ENCODE measurements around the gene CXCL14. TPM values are rescaled to one million over a fixed set of nuclear protein-coding genes. Genes with fewer than 3 reads are reported as not detected.

The CXCL14 gene
- total and polyA plus RNA-seq, 2 of the 4 experiments (the other 2 are of a cell fraction), result not detected

- Histone ChIP-seq H2AK5ac (ENCODE audit: low read depth, low read length) (no peak overlapping the region), H3K4ac (ENCODE audit: low read depth, low read length) (no peak overlapping the region), H4K20me1 (ENCODE audit: insufficient read depth, low read length) (no peaks in the 10 kb centered on the region), H3K79me1 (ENCODE audit: low read depth in 1 of 2, low read length in 2 of 2) (no peaks in the 10 kb centered on the region), H3K27me3 (ENCODE audit: control insufficient read depth, insufficient read depth, low read length) (no peaks in the 10 kb centered on the region; the same call in 1 of the 2 replicates), H3K18ac (ENCODE audit: low read depth, low read length) (no peak overlapping the region), H3K27ac (ENCODE audit: insufficient read depth, low read length) (no peak overlapping the region), H3K4me1 (ENCODE audit: control insufficient read depth, insufficient read depth, low read length) (no peaks in the 10 kb centered on the region), H3K14ac (replicated peaks; ENCODE audit: low read depth, low read length) (no peak overlapping the region), H3K9me3 (ENCODE audit: control insufficient read depth, insufficient read depth, low read length) (no peaks in the 10 kb centered on the region), H3K9ac (ENCODE audit: low read depth, low read length) (no peak overlapping the region), H3K56ac (ENCODE audit: extremely low read depth, insufficient read depth, low read length) (no peak overlapping the region), H3K4me3 (ENCODE audit: insufficient read depth, low read depth, low read length) (no peak overlapping the region), H3K4me2 (ENCODE audit: low read depth, low read length) (no peak overlapping the region), H4K8ac (ENCODE audit: low read depth in 2 of 2, low read length in 2 of 2) (no peak overlapping the region), H3K9me1 (ENCODE audit: insufficient read depth, low read length) (no peaks in the 10 kb centered on the region), H2BK120ac (ENCODE audit: low read depth, low read length) (no peak overlapping the region), H2BK15ac (ENCODE audit: low read depth, low read length) (no peak overlapping the region), H4K91ac (ENCODE audit: insufficient read depth, low read depth, low read length) (no peak overlapping the region), H3K23ac (ENCODE audit: low read depth, low read length) (no peak overlapping the region), H3K36me3 (ENCODE audit: control insufficient read depth, insufficient read depth, low read length) (no peaks in the 10 kb centered on the region), H4K5ac (ENCODE audit: low read depth, low read length) (no peak overlapping the region), H2AK9ac (replicated peaks; ENCODE audit: low read depth, low read length, poor library complexity) (no peak overlapping the region), H2BK20ac (ENCODE audit: low read depth, low read length) (no peak overlapping the region), H2BK5ac (ENCODE audit: low read depth, low read length, poor library complexity, severe bottlenecking) (no peak overlapping the region), H2AFZ (replicated peaks; ENCODE audit: low read length, poor library complexity) (no peak overlapping the region)
- intact Hi-C loops (cut with micrococcal nuclease), result no loop called here
- ChIA-PET POLR2A (ENCODE audit: unreplicated experiment) (no interaction called here), CTCF (no interaction called here)
- no TSS peak for BruUV-seq (replicated peaks)
- in situ Hi-C loops (cut with MboI; ENCODE audit: low sequenced_read_pairs), result no loop called here
- ATAC-seq (ENCODE audit: low read depth), result no peak
- DNase-seq, result no peak
- dilution Hi-C loops (cut with HindIII; ENCODE audit: low sequenced_read_pairs, unreplicated experiment), result no loop called here
- WGBS, 2 experiments (ENCODE audit: extremely low coverage in 2 of 2, insufficient read length in 1 of 2), result no CpG with 5 or more reads among the region's 2 CpGs
- TF ChIP-seq ELK1 (IDR thresholded peaks at IDR 0.05; ENCODE audit: borderline replicate concordance, low read depth, low read length), result no peak
- no peak for TF ChIP-seq MAZ (IDR thresholded peaks at IDR 0.05; ENCODE audit: borderline replicate concordance, low read depth, low read length)
- TF ChIP-seq SMC3 (IDR thresholded peaks at IDR 0.05; ENCODE audit: low read depth, low read length), result no peak
- TF ChIP-seq FOS (IDR thresholded peaks at IDR 0.05; ENCODE audit: low read depth, low read length), result no peak
- TF ChIP-seq BHLHE40 (IDR thresholded peaks at IDR 0.05; ENCODE audit: low read depth, low read length), result no peak
- no peak for TF ChIP-seq POLR2A (IDR thresholded peaks at IDR 0.05; ENCODE audit: low read depth, low read length)
- TF ChIP-seq NFE2L2 (IDR thresholded peaks at IDR 0.05; ENCODE audit: low read depth, low read length), result no peak
- TF ChIP-seq RAD21 (IDR thresholded peaks at IDR 0.05; ENCODE audit: low read length), result no peak
- TF ChIP-seq CTCF (conservative IDR thresholded peaks at IDR 0.05; ENCODE audit: low read depth, low read length), result no peak
- no peak for TF ChIP-seq RFX5 (IDR thresholded peaks at IDR 0.05; ENCODE audit: low read depth, low read length)
- no peak for TF ChIP-seq RCOR1 (IDR thresholded peaks at IDR 0.05; ENCODE audit: insufficient replicate concordance, low read length)
- TF ChIP-seq MXI1 (IDR thresholded peaks at IDR 0.05; ENCODE audit: borderline replicate concordance, low read depth, low read length), result no peak
- no peak for TF ChIP-seq CHD1 (IDR thresholded peaks at IDR 0.05; ENCODE audit: low read depth, low read length)
- no peak for TF ChIP-seq MAFK (IDR thresholded peaks at IDR 0.05; ENCODE audit: low read depth, low read length)
Observed at GRCh38 chr5:135625061-135625460, 46.3 kb upstream of the CXCL14 start.

Measured in IMR-90 (cell line).